ENCODE results near the gene ZBTB16. TPM values are rescaled to one million over a fixed set of nuclear protein-coding genes. Genes with fewer than 3 reads are reported as not detected.

The ZBTB16 gene
- polyA plus RNA-seq, 1 donor from 2014 or later: 0.45 TPM

DNA sequence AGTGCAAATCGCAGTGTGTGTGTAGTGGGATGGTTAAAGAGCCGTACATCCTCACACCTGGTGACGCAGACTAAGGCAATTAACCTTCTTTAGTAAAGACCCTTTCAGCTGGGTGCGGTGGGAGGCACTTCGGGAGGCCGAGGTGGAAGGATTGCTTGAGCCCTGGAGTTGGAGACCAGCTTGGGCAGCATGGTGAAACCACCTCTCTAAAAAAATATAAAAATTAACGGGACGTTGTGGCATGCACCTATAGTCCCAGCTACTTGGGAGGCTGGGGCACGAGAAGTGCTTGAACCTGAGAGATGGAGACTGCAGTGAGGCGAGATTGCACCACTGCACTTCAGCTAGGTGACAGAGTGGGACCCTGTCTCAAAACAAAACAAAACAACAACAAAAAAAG is 31.5 kb downstream of the ZBTB16 start:
- Histone ChIP-seq H2AFZ (ENCODE audit: low read depth, low read length) (no peak overlapping the region), H3K79me2 (replicated peaks; ENCODE audit: insufficient read depth, low read length) (peaks cover 51% of the 10 kb centered on the region), H3K27me3 (ENCODE audit: insufficient read depth, low read depth, low read length) (no peaks in the 10 kb centered on the region), H3K9me3 (ENCODE audit: low read length) (no peaks in the 10 kb centered on the region), H3K4me3 (ENCODE audit: low read length) (no peak overlapping the region), H3K27ac (ENCODE audit: low read length) (no peak overlapping the region), H3K4me2 (ENCODE audit: low read length) (no peak overlapping the region), H3F3A (ENCODE audit: insufficient read depth, low read length, poor library complexity, severe bottlenecking) (no peaks in the 10 kb centered on the region), H3K9me2 (ENCODE audit: insufficient read depth, low read length) (no peaks in the 10 kb centered on the region), H4K20me1 (ENCODE audit: insufficient read depth) (no peaks in the 10 kb centered on the region), H3K9ac (ENCODE audit: low read length) (no peak overlapping the region), H3K36me3 (ENCODE audit: insufficient read depth, low read length) (no peaks in the 10 kb centered on the region)
- TF ChIP-seq RAD21 (conservative IDR thresholded peaks at IDR 0.05): no peak
- no peak for TF ChIP-seq EP300 (conservative IDR thresholded peaks at IDR 0.05; ENCODE audit: poor library complexity, severe bottlenecking)
- no peak for TF ChIP-seq MXI1 (conservative IDR thresholded peaks at IDR 0.05; ENCODE audit: poor library complexity, severe bottlenecking)
- TF ChIP-seq, protein P1, sequence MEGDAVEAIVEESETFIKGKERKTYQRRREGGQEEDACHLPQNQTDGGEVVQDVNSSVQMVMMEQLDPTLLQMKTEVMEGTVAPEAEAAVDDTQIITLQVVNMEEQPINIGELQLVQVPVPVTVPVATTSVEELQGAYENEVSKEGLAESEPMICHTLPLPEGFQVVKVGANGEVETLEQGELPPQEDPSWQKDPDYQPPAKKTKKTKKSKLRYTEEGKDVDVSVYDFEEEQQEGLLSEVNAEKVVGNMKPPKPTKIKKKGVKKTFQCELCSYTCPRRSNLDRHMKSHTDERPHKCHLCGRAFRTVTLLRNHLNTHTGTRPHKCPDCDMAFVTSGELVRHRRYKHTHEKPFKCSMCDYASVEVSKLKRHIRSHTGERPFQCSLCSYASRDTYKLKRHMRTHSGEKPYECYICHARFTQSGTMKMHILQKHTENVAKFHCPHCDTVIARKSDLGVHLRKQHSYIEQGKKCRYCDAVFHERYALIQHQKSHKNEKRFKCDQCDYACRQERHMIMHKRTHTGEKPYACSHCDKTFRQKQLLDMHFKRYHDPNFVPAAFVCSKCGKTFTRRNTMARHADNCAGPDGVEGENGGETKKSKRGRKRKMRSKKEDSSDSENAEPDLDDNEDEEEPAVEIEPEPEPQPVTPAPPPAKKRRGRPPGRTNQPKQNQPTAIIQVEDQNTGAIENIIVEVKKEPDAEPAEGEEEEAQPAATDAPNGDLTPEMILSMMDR (IDR thresholded peaks at IDR 0.05; ENCODE audit: poor library complexity, severe bottlenecking): no peak
- TF ChIP-seq, protein P2, sequence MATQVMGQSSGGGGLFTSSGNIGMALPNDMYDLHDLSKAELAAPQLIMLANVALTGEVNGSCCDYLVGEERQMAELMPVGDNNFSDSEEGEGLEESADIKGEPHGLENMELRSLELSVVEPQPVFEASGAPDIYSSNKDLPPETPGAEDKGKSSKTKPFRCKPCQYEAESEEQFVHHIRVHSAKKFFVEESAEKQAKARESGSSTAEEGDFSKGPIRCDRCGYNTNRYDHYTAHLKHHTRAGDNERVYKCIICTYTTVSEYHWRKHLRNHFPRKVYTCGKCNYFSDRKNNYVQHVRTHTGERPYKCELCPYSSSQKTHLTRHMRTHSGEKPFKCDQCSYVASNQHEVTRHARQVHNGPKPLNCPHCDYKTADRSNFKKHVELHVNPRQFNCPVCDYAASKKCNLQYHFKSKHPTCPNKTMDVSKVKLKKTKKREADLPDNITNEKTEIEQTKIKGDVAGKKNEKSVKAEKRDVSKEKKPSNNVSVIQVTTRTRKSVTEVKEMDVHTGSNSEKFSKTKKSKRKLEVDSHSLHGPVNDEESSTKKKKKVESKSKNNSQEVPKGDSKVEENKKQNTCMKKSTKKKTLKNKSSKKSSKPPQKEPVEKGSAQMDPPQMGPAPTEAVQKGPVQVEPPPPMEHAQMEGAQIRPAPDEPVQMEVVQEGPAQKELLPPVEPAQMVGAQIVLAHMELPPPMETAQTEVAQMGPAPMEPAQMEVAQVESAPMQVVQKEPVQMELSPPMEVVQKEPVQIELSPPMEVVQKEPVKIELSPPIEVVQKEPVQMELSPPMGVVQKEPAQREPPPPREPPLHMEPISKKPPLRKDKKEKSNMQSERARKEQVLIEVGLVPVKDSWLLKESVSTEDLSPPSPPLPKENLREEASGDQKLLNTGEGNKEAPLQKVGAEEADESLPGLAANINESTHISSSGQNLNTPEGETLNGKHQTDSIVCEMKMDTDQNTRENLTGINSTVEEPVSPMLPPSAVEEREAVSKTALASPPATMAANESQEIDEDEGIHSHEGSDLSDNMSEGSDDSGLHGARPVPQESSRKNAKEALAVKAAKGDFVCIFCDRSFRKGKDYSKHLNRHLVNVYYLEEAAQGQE (IDR thresholded peaks at IDR 0.05; ENCODE audit: borderline replicate concordance): no peak
- no peak for TF ChIP-seq TAF1 (IDR thresholded peaks at IDR 0.05; ENCODE audit: low read depth)
- TF ChIP-seq POLR2AphosphoS5 (IDR thresholded peaks at IDR 0.05): no peak
- TF ChIP-seq SMC3 (conservative IDR thresholded peaks at IDR 0.05; ENCODE audit: poor library complexity): no peak
- no peak for TF ChIP-seq EZH2 (IDR thresholded peaks at IDR 0.05; ENCODE audit: borderline replicate concordance, insufficient read depth, low read length, poor library complexity, severe bottlenecking)

DNA sequence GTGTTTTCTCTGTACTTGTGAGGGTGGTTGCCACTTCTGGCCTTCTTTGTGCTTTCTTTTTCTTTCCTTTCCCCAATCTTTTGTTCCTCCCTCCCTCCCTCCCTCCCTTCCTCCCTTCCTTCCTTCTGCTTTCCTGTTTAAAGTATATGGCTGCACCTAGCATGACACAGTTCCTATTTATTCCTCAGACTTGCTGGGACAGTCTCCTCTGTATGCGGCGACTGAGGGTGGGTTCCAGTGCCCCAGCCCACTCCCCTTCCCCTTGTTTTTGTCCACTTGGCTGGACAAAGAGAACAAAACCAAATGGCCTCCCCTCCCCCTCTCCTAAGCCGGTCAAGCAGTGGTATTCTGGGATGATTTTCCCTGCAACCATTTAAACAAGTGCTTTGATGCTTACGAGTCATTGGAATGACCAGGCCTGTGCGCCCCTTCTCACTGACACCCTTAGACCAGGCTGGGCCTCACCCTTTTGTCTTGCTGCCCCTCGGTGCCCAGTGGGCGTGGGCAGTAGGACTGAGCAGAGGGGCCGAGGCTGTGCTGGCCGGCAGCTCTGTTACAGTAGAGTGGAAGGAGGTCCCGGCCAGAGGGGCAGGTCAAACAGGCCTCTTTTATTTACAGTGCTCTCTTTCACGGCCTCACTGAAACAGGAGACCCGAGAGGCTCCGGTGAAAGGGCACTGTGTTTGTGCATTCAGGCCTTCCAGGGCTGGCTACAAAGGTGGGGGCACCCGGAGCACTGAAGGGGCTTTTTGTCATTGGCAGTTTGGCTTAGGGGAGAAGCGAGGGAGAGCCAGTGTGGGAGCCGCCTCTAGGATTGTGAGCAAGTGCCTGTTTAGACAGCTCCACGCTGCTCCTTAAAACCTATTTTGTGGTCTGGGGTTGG is 32.2 kb downstream of the ZBTB16 start:
- H3K27me3 ChIP-seq (ENCODE audit: insufficient read depth, low read depth, low read length): no peaks in the 10 kb centered on the region
- no peak for TF ChIP-seq EP300 (conservative IDR thresholded peaks at IDR 0.05; ENCODE audit: poor library complexity, severe bottlenecking)
- TF ChIP-seq RAD21 (conservative IDR thresholded peaks at IDR 0.05): no peak
- TF ChIP-seq TAF1 (IDR thresholded peaks at IDR 0.05; ENCODE audit: low read depth): no peak
- TF ChIP-seq, protein P1 (IDR thresholded peaks at IDR 0.05; ENCODE audit: poor library complexity, severe bottlenecking): no peak
- TF ChIP-seq, protein P2 (IDR thresholded peaks at IDR 0.05; ENCODE audit: borderline replicate concordance): no peak
- TF ChIP-seq SMC3 (conservative IDR thresholded peaks at IDR 0.05; ENCODE audit: poor library complexity): no peak
- TF ChIP-seq POLR2AphosphoS5 (IDR thresholded peaks at IDR 0.05): no peak
- no peak for TF ChIP-seq EZH2 (IDR thresholded peaks at IDR 0.05; ENCODE audit: borderline replicate concordance, insufficient read depth, low read length, poor library complexity, severe bottlenecking)
- peak overlapping the region; percentile 4 for H3K9ac ChIP-seq (ENCODE audit: low read length)
- no peak overlapping the region for H3K4me3 ChIP-seq (ENCODE audit: low read length)
- no peaks in the 10 kb centered on the region for H3K9me3 ChIP-seq (ENCODE audit: low read length)
- no peaks in the 10 kb centered on the region for H3K9me2 ChIP-seq (ENCODE audit: insufficient read depth, low read length)
- H2AFZ ChIP-seq (ENCODE audit: low read depth, low read length): no peak overlapping the region
- H3F3A ChIP-seq (ENCODE audit: insufficient read depth, low read length, poor library complexity, severe bottlenecking): no peaks in the 10 kb centered on the region
- H3K27ac ChIP-seq (ENCODE audit: low read length): no peak overlapping the region
- peaks cover 51% of the 10 kb centered on the region for H3K79me2 ChIP-seq (replicated peaks; ENCODE audit: insufficient read depth, low read length)
- H4K20me1 ChIP-seq (ENCODE audit: insufficient read depth): no peaks in the 10 kb centered on the region
- H3K4me2 ChIP-seq (ENCODE audit: low read length): no peak overlapping the region
- no peaks in the 10 kb centered on the region for H3K36me3 ChIP-seq (ENCODE audit: insufficient read depth, low read length)
